Spleen (tissue), 11 donors: ENCODE results near the gene IQCE. TPM values are rescaled to one million over a fixed set of nuclear protein-coding genes. Genes with fewer than 3 reads are reported as not detected.

ENCODE experiments used
- DNase-seq: peaks from one replicate; pipeline ENCODE4 v3.0.0-alpha.2; 2020
- H3K27ac ChIP-seq, 8 donors: fragments of 200-600 bp; sonication (generic) in 7 of 8; 1 replicate in 4 of 8; 2 replicates in 4 of 8; pipeline versions ENCODE4 v1.5.0 to v1.8.0; 2016 to 2021; ENCODE audit warnings: inconsistent platforms in 4 of 8, mild to moderate bottlenecking in 4 of 8, moderate library complexity in 1 of 8
- H3K27me3 ChIP-seq, 7 donors: fragments of 200-600 bp; sonication (generic) in 6 of 7; replicated peaks in 1 of 7; 1 replicate in 4 of 7; 2 replicates in 3 of 7; pipeline versions ENCODE4 v1.5.0 to v1.8.0; 2016 to 2021; ENCODE audit warnings: inconsistent platforms in 3 of 7, mild to moderate bottlenecking in 1 of 7
- H3K36me3 ChIP-seq, 6 donors: fragments of 200-600 bp; sonication (generic) in 5 of 6; 1 replicate in 4 of 6; 2 replicates in 2 of 6; pipeline versions ENCODE4 v1.5.0 to v1.8.0; 2016 to 2021; ENCODE audit warnings: inconsistent platforms in 2 of 6
- H3K4me1 ChIP-seq, 6 donors: fragments of 200-600 bp; sonication (generic) in 5 of 6; 1 replicate in 3 of 6; 2 replicates in 3 of 6; pipeline versions ENCODE4 v1.5.0 to v1.8.0; 2016 to 2021; ENCODE audit warnings: inconsistent platforms in 3 of 6
- H3K4me3 ChIP-seq, 8 donors: fragments of 200-600 bp; sonication (generic) in 7 of 8; 1 replicate in 4 of 8; 2 replicates in 4 of 8; pipeline versions ENCODE4 v1.5.0 to v1.8.0; 2016 to 2021; ENCODE audit warnings: inconsistent platforms in 4 of 8, mild to moderate bottlenecking in 4 of 8, moderate library complexity in 2 of 8
- H3K9me3 ChIP-seq, 8 donors: fragments of 200-600 bp; sonication (generic) in 7 of 8; 1 replicate in 4 of 8; 2 replicates in 4 of 8; pipeline versions ENCODE4 v1.5.0 to v1.8.0; 2016 to 2021; ENCODE audit warnings: inconsistent platforms in 4 of 8
- CTCF ChIP-seq, 11 experiments: fragments of 200-600 bp in 7 of 11; fragments of 450-650 bp in 4 of 11; sonication (generic) in 4 of 11; IDR thresholded peaks in 8 of 11; conservative IDR thresholded peaks in 3 of 11; 1 replicate in 7 of 11; 2 replicates in 4 of 11; pipeline versions ENCODE4 v1.4.0 to v1.8.0; 2016 to 2021; ENCODE audit warnings: antibody characterized with exemption in 11 of 11, inconsistent platforms in 4 of 11, mild to moderate bottlenecking in 1 of 11
- POLR2A ChIP-seq, 3 donors: fragments of 450-650 bp; IDR thresholded peaks; one replicate each; pipeline ENCODE4 v1.5.1; 2017; ENCODE audit warnings: antibody characterized with exemption in 3 of 3, mild to moderate bottlenecking in 1 of 3
- POLR2AphosphoS5 ChIP-seq, 3 donors: sonication (generic); formaldehyde crosslinking; IDR thresholded peaks; one replicate each; pipeline ENCODE4 v1.5.1; 2017; ENCODE audit warnings: antibody characterized with exemption in 3 of 3
- WGBS, 5 donors: extraction: QIAGEN DNeasy Blood & Tissue Kit in 3 of 5; methylation state at CpG; one replicate each; pipeline versions ENCODE4 v1.1.5 to v1.1.7; 2013 to 2018; 5-methylcytosine and 5-hydroxymethylcytosine counted together
- intact Hi-C: fragments of 100-400 bp; cut with DNase I; formaldehyde crosslinking; loops from one replicate; pipeline ENCODE4 v1.15.0; 2023; ENCODE audit warnings: low total_unique reads
- polyA plus RNA-seq, 3 donors: library from polyadenylated mRNA; stranded (reverse); fragments of 200-250 nt; gene quantifications; one replicate each; pipeline ENCODE4 v1.2.1, GENCODE V29; 2013
- total RNA-seq, 7 donors: library from RNA; depleted of rRNA in 3 of 7; stranded (reverse); fragments of >200 nt in 3 of 7; fragmentation: NEBNext Ultra II Directional in 4 of 7; extraction: Animal tissue kit (Norgen Biotek cat#: 25700) in 4 of 7; gene quantifications; one replicate each; pipeline versions ENCODE4 v1.1.0 to v1.2.1, GENCODE V29; 2016 to 2021
- donor health status: healthy with polysubstance abuse.
- donor health status: DM: no; HTN: no; CAD: no; lungs with moderate emphysema.
- donor health status: DM: no; HTN: no; CAD: no.
- donor health status: Bipolar disorder and iron deficiency.
- donor health status: healthy.
- donor health status: DM: no; HTN: no; CAD: no.
- donor health status: DM: yes; HTN: yes; CAD: no.

The IQCE gene
- total and polyA plus RNA-seq, 10 donors = 1.2 to 17.1 (median 11.4) TPM

- Histone ChIP-seq H3K4me1 (peaks cover 3 to 43% (median 26%) of the 10 kb centered on the region in 6 donors), H3K27me3 (no peaks in the 10 kb centered on the region), H3K4me3 (no peak overlapping the region), H3K9me3 (no peaks in the 10 kb centered on the region), H3K36me3 (peaks cover 0 to 69% (median 40%) of the 10 kb centered on the region in 6 donors), H3K27ac (no peak overlapping the region)
- WGBS, 5 donors = 88 to 92% (median 89%) methylated on average over 39 to 43 of the region's 43 CpGs
- intact Hi-C loops = no loop called here
- TF ChIP-seq CTCF (IDR thresholded peaks at IDR 0.05 in 8 of 11, conservative IDR thresholded peaks at IDR 0.05 in 3 of 11) (no peak), POLR2AphosphoS5 (IDR thresholded peaks at IDR 0.05) (peak in 1 of 3 donors; percentile 39)
- peak; percentile 72 for DNase-seq
Observed at GRCh38 chr7:2661602-2662272, 103.0 kb downstream of the IQCE start.

- TF ChIP-seq POLR2A (IDR thresholded peaks at IDR 0.05) (no peak), CTCF (IDR thresholded peaks at IDR 0.05 in 8 of 11, conservative IDR thresholded peaks at IDR 0.05 in 3 of 11) (no peak), POLR2AphosphoS5 (IDR thresholded peaks at IDR 0.05) (no peak)
- 69 to 91% (median 82%) methylated on average over 15 to 33 of the region's 33 CpGs for WGBS, 5 donors
- Histone ChIP-seq H3K4me3 (no peak overlapping the region), H3K9me3 (no peaks in the 10 kb centered on the region), H3K27me3 (no peaks in the 10 kb centered on the region), H3K4me1 (peaks cover 3 to 43% (median 26%) of the 10 kb centered on the region in 6 donors), H3K36me3 (peaks cover 0 to 61% (median 37%) of the 10 kb centered on the region in 6 donors), H3K27ac (peak overlapping the region in 4 of 8 donors; percentile 49 to 71 (median 55))
- intact Hi-C loops = no loop called here
- peak; percentile 70 for DNase-seq
Observed at GRCh38 chr7:2662273-2663120, 103.7 kb downstream of the IQCE start.

- H3K27ac ChIP-seq = peak overlapping the region in 6 of 8 donors; percentile 49 to 72 (median 62)
- no peaks in the 10 kb centered on the region for H3K9me3 ChIP-seq
- peaks cover 0 to 53% (median 29%) of the 10 kb centered on the region in 6 donors for H3K36me3 ChIP-seq
- no peaks in the 10 kb centered on the region for H3K27me3 ChIP-seq
- H3K4me3 ChIP-seq = no peak overlapping the region
- DNase-seq = peak; percentile 83
- intact Hi-C loops = no loop called here
- no peak for TF ChIP-seq POLR2A (IDR thresholded peaks at IDR 0.05)
- peak; percentile 73 to 89 (median 81) for TF ChIP-seq POLR2AphosphoS5 (IDR thresholded peaks at IDR 0.05)
- WGBS, 5 donors = 64 to 84% (median 69%) methylated on average over 21 to 30 of the region's 30 CpGs
- H3K4me1 ChIP-seq = peaks cover 3 to 43% (median 26%) of the 10 kb centered on the region in 6 donors
Observed at GRCh38 chr7:2663121-2663886, 104.5 kb downstream of the IQCE start.

- Histone ChIP-seq H3K4me1 (peaks cover 3 to 43% (median 26%) of the 10 kb centered on the region in 6 donors), H3K36me3 (peaks cover 0 to 47% (median 23%) of the 10 kb centered on the region in 6 donors), H3K27ac (peak overlapping the region in 4 of 8 donors; percentile 56 to 72 (median 69)), H3K27me3 (no peaks in the 10 kb centered on the region), H3K9me3 (no peaks in the 10 kb centered on the region), H3K4me3 (no peak overlapping the region)
- DNase-seq = peak; percentile 73
- 52 to 76% (median 68%) methylated on average over 3 to 4 of the region's 4 CpGs for WGBS, 5 donors
- TF ChIP-seq CTCF (IDR thresholded peaks at IDR 0.05 in 8 of 11, conservative IDR thresholded peaks at IDR 0.05 in 3 of 11) (no peak), POLR2AphosphoS5 (IDR thresholded peaks at IDR 0.05) (peak in 2 of 3 donors; percentile 4 to 25)
- intact Hi-C loops = no loop called here
Observed at GRCh38 chr7:2663960-2664359, 105.2 kb downstream of the IQCE start.
